Mucosa of descending colon (tissue), 3 donors: ENCODE measurements around the gene FOXI1. TPM values are rescaled to one million over a fixed set of nuclear protein-coding genes. Genes with fewer than 3 reads are reported as not detected.

Experiments
- ATAC-seq: fragments of 200-7000 bp; cut with Tn5 transposase; one replicate; pipeline ENCODE4 v1.9.1; 2020; ENCODE audit warnings: mild to moderate bottlenecking, moderate library complexity
- DNase-seq, 3 donors: peaks; one replicate each; pipeline ENCODE4 v3.0.0-alpha.2; 2020
- H3K36me3 ChIP-seq: fragments of 200-600 bp; one replicate; pipeline ENCODE4 v1.8.0; 2021; ENCODE audit warnings: low read depth, mild to moderate bottlenecking
- H3K4me1 ChIP-seq: fragments of 200-600 bp; one replicate; pipeline ENCODE4 v1.8.0; 2021; ENCODE audit warnings: low read depth, mild to moderate bottlenecking
- H3K4me3 ChIP-seq: fragments of 200-600 bp; one replicate; pipeline ENCODE4 v1.8.0; 2021; ENCODE audit warnings: mild to moderate bottlenecking
- H3K9me3 ChIP-seq: fragments of 200-600 bp; one replicate; pipeline ENCODE4 v1.8.0; 2021; ENCODE audit warnings: mild to moderate bottlenecking
- intact Hi-C, 2 donors: fragments of 100-400 bp; cut with DNase I in 1 of 2; cut with micrococcal nuclease in 1 of 2; formaldehyde crosslinking; loops; one replicate each; pipeline versions ENCODE4 v1.11.0 to v1.11.1; 2022; cut with DNase I, micrococcal nuclease
- total RNA-seq, 3 donors: library from RNA; stranded (reverse); fragmentation: NEBNext Ultra II Directional in 2 of 3; extraction: Animal tissue kit (Norgen Biotek cat#: 25700) in 2 of 3; gene quantifications; one replicate each; pipeline versions ENCODE4 v1.2.1 to v1.2.4, GENCODE V29; 2021 to 2023
- TF ChIP-seq, protein P1 (sequence below): fragments of 200-600 bp; IDR thresholded peaks from one replicate; pipeline ENCODE4 v1.8.0; 2022; ENCODE audit warnings: antibody characterized with exemption, mild to moderate bottlenecking
- donor health status: DM: no; HTN: no; CAD: no; lungs with moderate emphysema.
- donor health status: DM: no; HTN: no; CAD: no.
- donor health status: DM: no; HTN: yes; CAD: no.

Gene FOXI1
- total RNA-seq, 3 donors from 2014 or later, result 0.80 TPM; not detected in 2

- no peak for ATAC-seq
- Histone ChIP-seq H3K9me3 (no peaks in the 10 kb centered on the region), H3K36me3 (no peaks in the 10 kb centered on the region), H3K4me1 (no peaks in the 10 kb centered on the region), H3K4me3 (no peak overlapping the region)
- no peak for DNase-seq
- intact Hi-C loops, result no loop called here
- TF ChIP-seq, protein P1, sequence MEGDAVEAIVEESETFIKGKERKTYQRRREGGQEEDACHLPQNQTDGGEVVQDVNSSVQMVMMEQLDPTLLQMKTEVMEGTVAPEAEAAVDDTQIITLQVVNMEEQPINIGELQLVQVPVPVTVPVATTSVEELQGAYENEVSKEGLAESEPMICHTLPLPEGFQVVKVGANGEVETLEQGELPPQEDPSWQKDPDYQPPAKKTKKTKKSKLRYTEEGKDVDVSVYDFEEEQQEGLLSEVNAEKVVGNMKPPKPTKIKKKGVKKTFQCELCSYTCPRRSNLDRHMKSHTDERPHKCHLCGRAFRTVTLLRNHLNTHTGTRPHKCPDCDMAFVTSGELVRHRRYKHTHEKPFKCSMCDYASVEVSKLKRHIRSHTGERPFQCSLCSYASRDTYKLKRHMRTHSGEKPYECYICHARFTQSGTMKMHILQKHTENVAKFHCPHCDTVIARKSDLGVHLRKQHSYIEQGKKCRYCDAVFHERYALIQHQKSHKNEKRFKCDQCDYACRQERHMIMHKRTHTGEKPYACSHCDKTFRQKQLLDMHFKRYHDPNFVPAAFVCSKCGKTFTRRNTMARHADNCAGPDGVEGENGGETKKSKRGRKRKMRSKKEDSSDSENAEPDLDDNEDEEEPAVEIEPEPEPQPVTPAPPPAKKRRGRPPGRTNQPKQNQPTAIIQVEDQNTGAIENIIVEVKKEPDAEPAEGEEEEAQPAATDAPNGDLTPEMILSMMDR, result no peak
These were observed 38.0 kb downstream of the FOXI1 start for GRCh38 chr5:170143710-170144109.

DNA sequence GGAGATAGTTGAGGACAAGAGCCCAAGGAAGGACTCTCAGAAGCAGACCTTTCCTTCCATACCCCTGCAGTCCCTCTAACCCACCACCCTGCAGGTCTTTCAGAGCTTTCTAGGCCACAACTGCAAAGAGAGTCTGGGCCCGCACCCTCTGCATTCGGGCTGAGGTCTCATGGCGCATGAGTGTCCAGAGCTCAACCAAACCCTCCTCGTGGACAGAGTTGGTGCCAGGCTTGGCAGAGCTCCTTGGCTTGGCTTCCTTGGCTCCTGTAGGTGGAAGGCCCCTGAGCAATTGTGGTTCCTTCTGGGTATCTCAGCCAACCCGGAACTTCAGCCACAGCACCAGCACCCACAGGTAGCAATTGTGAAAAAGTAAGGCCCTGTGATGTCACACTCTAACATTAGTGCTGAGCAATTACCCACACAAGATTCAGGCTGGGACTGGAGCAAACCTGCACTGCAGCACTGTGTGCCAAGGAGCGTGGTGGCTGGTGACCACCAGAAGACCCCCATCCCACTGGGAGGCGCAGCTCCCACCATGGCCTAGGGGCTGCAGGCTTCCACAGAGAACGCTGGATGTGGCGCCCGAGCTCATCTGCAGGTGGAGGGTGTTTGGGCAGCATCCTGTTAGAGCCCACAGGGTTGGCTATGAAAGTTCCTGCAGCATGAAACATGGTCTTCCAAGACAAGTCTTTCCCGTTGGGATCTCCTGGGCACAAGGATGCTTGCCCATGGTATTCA, 38.8 kb downstream of the FOXI1 start:
- ATAC-seq (no peak), DNase-seq (no peak)
- TF ChIP-seq, protein P1, result no peak
- intact Hi-C loops, result no loop called here
- H3K9me3 ChIP-seq, result no peaks in the 10 kb centered on the region
- no peak overlapping the region for H3K4me3 ChIP-seq
- no peaks in the 10 kb centered on the region for H3K36me3 ChIP-seq
- H3K4me1 ChIP-seq, result no peaks in the 10 kb centered on the region

- intact Hi-C loops, result no loop called here
- H3K9me3 ChIP-seq, result no peaks in the 10 kb centered on the region
These were observed 39.8 kb downstream of the FOXI1 start for GRCh38 chr5:170145462-170145861.

GRCh38 chr5:170147051-170147752, 41.5 kb downstream of the FOXI1 start:
- DNase-seq, result no peak
- Histone ChIP-seq H3K36me3 (no peaks in the 10 kb centered on the region), H3K4me3 (no peak overlapping the region), H3K9me3 (no peaks in the 10 kb centered on the region), H3K4me1 (no peaks in the 10 kb centered on the region)
- ATAC-seq, result no peak
- intact Hi-C loops, result no loop called here
- TF ChIP-seq, protein P1, result no peak

More at GRCh38 chr5:170145462-170145861, 39.8 kb downstream of the FOXI1 start:
- H3K4me3 ChIP-seq, result no peak overlapping the region
- DNase-seq, result no peak
- H3K36me3 ChIP-seq, result no peaks in the 10 kb centered on the region
- TF ChIP-seq, protein P1, result no peak
- H3K4me1 ChIP-seq, result no peaks in the 10 kb centered on the region
- no peak for ATAC-seq

DNA sequence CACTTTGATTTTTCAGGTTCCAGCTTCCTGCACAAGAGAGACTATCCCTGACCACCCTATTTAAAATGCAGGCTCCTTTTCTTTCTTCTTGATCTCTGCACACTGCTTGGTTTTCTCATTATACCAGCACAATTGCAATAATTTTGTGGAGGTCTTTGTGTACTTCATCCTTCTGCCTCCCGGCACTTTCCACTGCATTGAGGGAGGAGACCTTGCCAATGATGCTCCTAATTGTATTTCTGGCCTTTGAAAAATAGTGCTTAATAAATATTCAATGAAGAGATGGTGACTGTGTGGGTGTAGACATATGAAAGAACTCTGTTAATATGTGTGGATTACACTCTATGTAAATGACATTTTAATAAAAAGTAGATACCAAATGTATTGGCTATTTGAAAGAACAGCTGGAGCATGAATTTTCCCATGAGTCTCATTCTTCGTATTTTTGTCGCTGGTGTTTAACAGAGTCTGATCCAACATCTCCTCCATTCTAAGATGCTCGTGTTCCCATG, 42.1 kb downstream of the FOXI1 start:
- TF ChIP-seq, protein P1, result no peak
- no peak for ATAC-seq
- Histone ChIP-seq H3K9me3 (no peaks in the 10 kb centered on the region), H3K4me3 (no peak overlapping the region), H3K4me1 (no peaks in the 10 kb centered on the region), H3K36me3 (no peaks in the 10 kb centered on the region)
- intact Hi-C loops, result no loop called here
- DNase-seq, result no peak
